Small intestine (tissue), 7 donors: Measurements from ENCODE around the gene RBFOX2. TPM values are rescaled to one million over a fixed set of nuclear protein-coding genes. Genes with fewer than 3 reads are reported as not detected.
A peak's percentile ranks its signal among the peaks of the same experiment; 100 is the strongest.

ENCODE experiments used
- DNase-seq, 2 donors: peaks; one replicate each; pipeline versions ENCODE4 v3.0.0 to v3.0.0-alpha.2; 2013
- FAIRE-seq: peaks from 2 replicates; lab custom pipeline; 2012; peaks lifted over from hg19 to GRCh38; lab: Jason Lieb, UNC
- H3K27ac ChIP-seq, 3 donors: one replicate each; pipeline ENCODE4 v1.5.1; 2013; ENCODE audit warnings: low read length in 2 of 3, mild to moderate bottlenecking in 2 of 3, control low read depth in 1 of 3, inconsistent platforms in 1 of 3, low read depth in 1 of 3, moderate library complexity in 1 of 3
- H3K27me3 ChIP-seq, 3 donors: one replicate each; pipeline ENCODE4 v1.6.1; 2013; ENCODE audit warnings: low read length in 3 of 3, inconsistent platforms in 1 of 3; ENCODE audit not compliant: control insufficient read depth in 3 of 3, insufficient read depth in 3 of 3
- H3K36me3 ChIP-seq, 3 donors: one replicate each; pipeline ENCODE4 v1.6.1; 2013; ENCODE audit warnings: low read length in 3 of 3, inconsistent platforms in 1 of 3, low read depth in 1 of 3, mild to moderate bottlenecking in 1 of 3, moderate library complexity in 1 of 3; ENCODE audit not compliant: control insufficient read depth in 3 of 3, insufficient read depth in 2 of 3
- H3K4me1 ChIP-seq, 3 donors: one replicate each; pipeline ENCODE4 v1.6.1; 2013; ENCODE audit warnings: low read length in 2 of 3, inconsistent platforms in 1 of 3, low read depth in 1 of 3, mild to moderate bottlenecking in 1 of 3, moderate library complexity in 1 of 3; ENCODE audit not compliant: control insufficient read depth in 3 of 3, insufficient read depth in 2 of 3
- H3K4me3 ChIP-seq, 3 donors: one replicate each; pipeline ENCODE4 v1.5.1; 2013; ENCODE audit warnings: low read length in 3 of 3, control low read depth in 1 of 3, inconsistent platforms in 1 of 3, low read depth in 1 of 3, mild to moderate bottlenecking in 1 of 3, moderate library complexity in 1 of 3
- H3K9me3 ChIP-seq, 2 donors: one replicate each; pipeline ENCODE4 v1.6.1; 2013; ENCODE audit warnings: low read depth in 1 of 2, low read length in 1 of 2; ENCODE audit not compliant: control insufficient read depth in 2 of 2, insufficient read depth in 1 of 2
- WGBS, 3 donors: extraction: QIAGEN DNeasy Blood & Tissue Kit; methylation state at CpG; one replicate each; pipeline ENCODE4 v1.1.7; 2013; 5-methylcytosine and 5-hydroxymethylcytosine counted together
- polyA plus RNA-seq, 4 donors: library from polyadenylated mRNA; stranded (reverse) in 3 of 4; unstranded in 1 of 4; fragments of 200-250 nt in 3 of 4; fragments of 120-200 nt in 1 of 4; gene quantifications; one replicate each; pipeline versions ENCODE4 v1.2.1 to v1.2.3, GENCODE V29; 2013
- donor health status: healthy with polysubstance abuse.
- donor health status: control.
- donor health status: control.
- donor health status: Bipolar disorder and iron deficiency.
- donor health status: healthy.

The RBFOX2 gene
- polyA plus RNA-seq, 4 donors, result 12.3 to 43.1 (median 23.8) TPM

DNA sequence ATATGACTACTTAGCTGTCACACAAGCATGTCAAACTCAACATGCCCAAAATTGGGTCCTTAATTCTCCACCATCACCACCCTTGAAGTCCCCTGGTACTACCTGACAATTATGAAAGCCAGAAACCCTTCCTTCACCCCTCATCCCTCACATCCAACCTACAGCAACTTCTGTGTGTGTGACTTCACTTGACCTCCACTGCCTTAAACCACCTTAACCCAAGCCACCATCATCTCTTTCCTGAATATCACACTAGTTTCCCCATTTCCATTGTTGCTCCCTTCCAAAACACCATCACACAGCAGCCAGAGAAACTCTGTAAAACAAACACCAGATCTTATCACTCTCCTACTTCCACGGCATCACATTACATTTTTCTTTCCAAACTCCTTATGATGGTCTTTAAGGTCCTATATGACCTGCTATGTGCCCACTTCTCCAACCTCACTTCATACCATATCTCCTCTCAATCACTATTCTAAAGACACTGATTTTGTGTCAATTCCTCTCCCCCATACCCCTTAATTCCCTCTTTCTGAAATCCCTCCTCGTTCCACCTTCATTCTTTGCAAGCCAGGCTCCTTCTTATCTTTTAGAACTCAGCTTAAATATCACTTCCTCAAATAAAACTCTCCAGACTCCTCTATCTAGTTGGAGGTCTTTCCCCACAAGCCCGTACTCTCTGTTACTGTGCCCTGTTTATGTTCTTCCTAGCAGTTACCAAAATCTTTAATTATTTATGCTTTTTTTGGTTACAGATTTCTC lies 124.9 kb downstream of the RBFOX2 start:
- Histone ChIP-seq H3K27ac (no peak overlapping the region), H3K9me3 (no peaks in the 10 kb centered on the region), H3K36me3 (no peaks in the 10 kb centered on the region), H3K4me1 (peaks cover 0 to 4% (median 0%) of the 10 kb centered on the region in 3 donors), H3K27me3 (no peaks in the 10 kb centered on the region), H3K4me3 (no peak overlapping the region)
- no peak for DNase-seq
- 59 to 66% (median 64%) methylated on average over 3 of the region's 3 CpGs for WGBS, 3 donors
- no peak for FAIRE-seq

DNA sequence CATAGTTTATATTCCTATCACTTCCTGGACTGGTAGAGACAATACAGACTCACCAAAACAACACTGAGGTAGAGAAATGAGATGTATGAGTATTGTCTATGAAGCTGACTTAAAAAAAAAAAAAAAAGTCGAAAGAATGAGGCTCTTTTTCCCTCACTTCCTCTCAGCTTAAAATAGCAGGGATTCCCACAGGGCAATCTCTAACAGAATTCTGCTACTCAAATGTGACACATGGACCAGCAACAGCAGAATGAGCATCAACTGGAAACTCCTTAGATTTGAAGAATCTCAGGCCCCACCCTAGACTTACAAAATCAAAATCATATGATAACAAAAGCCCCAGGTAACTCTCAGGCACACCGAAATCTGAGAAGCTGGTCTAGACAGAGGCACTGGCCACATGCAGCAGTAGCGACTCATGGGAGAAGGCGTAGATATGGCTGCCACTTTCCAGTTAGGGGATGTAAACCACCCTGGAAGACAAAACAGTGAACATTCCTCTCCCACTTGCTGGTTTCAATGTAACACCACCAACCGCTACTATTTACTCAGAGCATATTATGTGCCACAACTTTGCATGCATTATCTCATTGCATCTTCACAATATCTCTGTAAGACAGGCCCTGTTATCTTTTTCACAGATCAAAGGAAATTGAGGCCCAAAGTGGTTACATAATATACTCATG lies 128.0 kb downstream of the RBFOX2 start:
- Histone ChIP-seq H3K27ac (no peak overlapping the region), H3K9me3 (no peaks in the 10 kb centered on the region), H3K36me3 (peaks cover 0 to 3% (median 0%) of the 10 kb centered on the region in 3 donors), H3K27me3 (no peaks in the 10 kb centered on the region), H3K4me3 (no peak overlapping the region), H3K4me1 (peaks cover 0 to 4% (median 4%) of the 10 kb centered on the region in 3 donors)
- FAIRE-seq (no peak), DNase-seq (no peak)
- 68 to 83% (median 69%) methylated on average over 5 of the region's 5 CpGs for WGBS, 3 donors

DNA sequence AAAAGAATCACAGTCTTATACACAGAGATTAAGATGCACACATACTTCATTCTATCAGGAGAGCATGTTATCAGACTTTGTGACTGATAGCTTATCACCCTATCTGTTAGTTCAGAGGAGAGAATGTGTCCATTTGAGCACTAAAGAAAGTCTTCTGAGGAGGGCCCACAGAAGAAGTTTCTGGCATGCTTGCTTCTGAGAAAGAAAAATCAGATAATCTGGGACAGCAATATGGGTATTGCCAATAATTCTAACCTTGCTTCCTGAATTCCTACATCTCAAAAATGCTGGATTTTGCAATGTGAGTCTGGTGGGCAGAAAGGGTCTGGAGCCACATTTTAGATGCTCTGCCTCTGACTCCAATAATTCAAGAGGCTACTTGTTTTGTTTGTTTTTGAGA lies 128.9 kb downstream of the RBFOX2 start:
- Histone ChIP-seq H3K27me3 (no peaks in the 10 kb centered on the region), H3K4me1 (peaks cover 0 to 10% (median 4%) of the 10 kb centered on the region in 3 donors), H3K36me3 (peaks cover 0 to 3% (median 0%) of the 10 kb centered on the region in 3 donors), H3K4me3 (no peak overlapping the region), H3K27ac (no peak overlapping the region), H3K9me3 (no peaks in the 10 kb centered on the region)
- FAIRE-seq (no peak), DNase-seq (no peak)

DNA sequence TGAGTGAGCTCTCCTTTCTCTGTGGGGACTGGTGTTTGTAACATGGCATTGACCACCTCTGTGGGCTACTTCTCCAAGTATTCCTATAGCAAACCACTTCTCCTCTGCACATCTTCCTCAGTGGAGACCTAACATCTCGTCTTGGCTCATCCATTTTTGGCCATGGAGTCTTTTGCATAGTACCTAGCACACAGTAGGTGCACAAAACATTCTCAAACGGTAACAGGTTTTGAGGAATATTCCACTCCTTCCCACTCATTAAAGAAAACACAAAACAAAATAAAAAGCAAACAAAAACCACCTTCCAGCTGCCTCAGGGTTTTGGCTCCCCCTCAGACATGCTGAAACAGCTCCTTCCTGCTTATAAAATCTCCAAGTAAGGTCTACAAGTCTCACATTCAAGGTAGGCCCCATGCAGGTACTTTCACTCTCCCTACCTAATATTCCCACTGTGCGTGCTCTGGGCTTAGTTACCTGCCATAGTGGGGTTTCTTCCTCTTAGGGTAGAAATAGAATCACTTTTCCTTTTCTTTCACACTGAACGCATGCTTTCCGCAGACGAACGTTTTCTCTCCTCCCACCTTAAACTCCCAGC lies 132.4 kb downstream of the RBFOX2 start:
- FAIRE-seq (no peak), DNase-seq (no peak)
- no peak overlapping the region for H3K4me3 ChIP-seq
- WGBS, 3 donors, result 84 to 90% (median 88%) methylated on average over 7 of the region's 7 CpGs
- peaks cover 0 to 12% (median 6%) of the 10 kb centered on the region in 3 donors for H3K4me1 ChIP-seq
- H3K27me3 ChIP-seq, result no peaks in the 10 kb centered on the region
- peak overlapping the region in 1 of 3 donors; percentile 64 for H3K27ac ChIP-seq
- H3K9me3 ChIP-seq, result no peaks in the 10 kb centered on the region
- H3K36me3 ChIP-seq, result peaks cover 0 to 3% (median 0%) of the 10 kb centered on the region in 3 donors

DNA sequence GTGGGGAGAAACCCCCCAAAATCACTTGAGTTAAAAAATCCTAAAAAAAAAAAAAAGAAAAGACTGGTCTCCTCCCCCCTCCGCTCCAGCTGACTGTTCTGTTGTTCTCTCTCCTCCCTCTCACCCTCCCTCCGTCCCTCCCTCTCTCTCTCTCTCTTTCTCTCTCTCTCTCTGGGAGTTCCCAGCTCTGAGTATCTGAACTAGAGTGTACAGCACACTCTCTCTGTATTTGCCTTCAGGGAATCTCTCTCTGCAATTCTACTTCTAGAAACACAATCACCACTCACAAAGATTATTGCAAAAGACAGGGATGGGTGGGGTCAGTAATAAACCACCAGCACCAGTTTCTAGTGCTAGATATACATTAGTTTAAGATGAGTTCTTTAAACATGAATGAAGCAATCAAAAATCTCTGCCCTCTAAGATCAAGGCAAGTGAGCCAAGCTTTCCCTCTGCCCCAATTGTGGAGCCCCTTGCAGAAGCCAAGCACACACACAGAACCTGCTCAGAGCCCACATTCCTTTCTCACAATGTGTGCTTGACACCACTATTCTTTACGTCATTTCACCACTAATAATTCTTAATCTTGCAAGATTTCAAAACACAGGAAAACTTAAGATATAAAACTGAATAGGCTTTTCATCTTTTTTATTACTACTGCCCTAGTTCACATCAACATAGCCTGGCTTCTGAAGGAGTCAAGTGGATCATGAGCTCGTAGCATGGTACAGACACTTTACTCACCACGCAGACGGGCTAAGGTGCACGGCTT lies 133.5 kb downstream of the RBFOX2 start:
- H3K27me3 ChIP-seq, result no peaks in the 10 kb centered on the region
- WGBS, 3 donors, result 67 to 80% (median 77%) methylated on average over 7 of the region's 7 CpGs
- DNase-seq (peak; percentile 9 to 76), FAIRE-seq (no peak)
- H3K4me1 ChIP-seq, result peaks cover 0 to 12% (median 4%) of the 10 kb centered on the region in 3 donors
- no peaks in the 10 kb centered on the region for H3K9me3 ChIP-seq
- peak overlapping the region in 2 of 3 donors; percentile 37 to 64 for H3K27ac ChIP-seq
- H3K4me3 ChIP-seq, result no peak overlapping the region
- peaks cover 0 to 3% (median 0%) of the 10 kb centered on the region in 3 donors for H3K36me3 ChIP-seq

DNA sequence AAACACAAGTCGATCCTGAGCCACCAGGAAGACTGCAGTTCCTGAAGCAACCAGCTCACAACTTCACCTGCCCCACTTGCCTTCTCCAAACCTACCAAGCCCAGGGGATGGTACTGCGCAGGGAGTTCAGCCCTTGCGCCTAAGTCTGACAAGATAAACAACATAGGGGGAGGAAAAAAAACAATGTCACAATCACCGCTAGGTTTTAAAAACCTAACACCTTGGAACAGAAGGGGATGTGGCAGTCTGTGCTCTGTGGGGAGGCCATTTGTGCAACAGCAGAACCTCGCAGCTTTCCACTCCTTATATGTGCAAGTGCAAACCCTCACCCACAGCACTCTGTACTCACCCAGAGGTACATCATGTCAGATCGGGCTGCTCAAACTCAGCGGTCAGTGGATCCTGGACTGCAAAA lies 134.2 kb downstream of the RBFOX2 start:
- H3K36me3 ChIP-seq, result peaks cover 0 to 3% (median 0%) of the 10 kb centered on the region in 3 donors
- H3K4me1 ChIP-seq, result peaks cover 0 to 12% (median 4%) of the 10 kb centered on the region in 3 donors
- H3K9me3 ChIP-seq, result no peaks in the 10 kb centered on the region
- FAIRE-seq (no peak), DNase-seq (no peak)
- no peaks in the 10 kb centered on the region for H3K27me3 ChIP-seq
- 70 to 84% (median 81%) methylated on average over 7 of the region's 7 CpGs for WGBS, 3 donors
- no peak overlapping the region for H3K4me3 ChIP-seq
- peak overlapping the region in 2 of 3 donors; percentile 37 to 64 for H3K27ac ChIP-seq

DNA sequence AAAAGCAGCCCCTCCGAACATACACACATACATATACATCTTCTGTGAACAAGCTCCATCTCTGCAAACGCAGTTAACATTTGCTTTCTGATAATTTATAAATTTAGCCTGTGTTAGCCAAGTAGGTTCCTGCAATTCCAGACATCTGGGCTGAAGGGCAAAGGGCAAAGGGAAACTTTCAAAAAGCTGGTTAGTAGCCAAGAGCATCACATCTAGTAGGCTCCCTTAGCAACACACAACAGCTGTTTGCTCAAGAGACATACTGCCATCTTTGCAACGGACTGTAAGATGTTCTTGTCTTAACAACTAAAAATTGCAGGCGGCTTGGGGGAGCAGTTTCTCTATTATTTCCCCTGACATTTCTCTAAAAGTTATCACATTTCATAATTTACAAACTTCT lies 134.9 kb downstream of the RBFOX2 start:
- 50 to 58% (median 54%) methylated on average over 4 of the region's 4 CpGs for WGBS, 3 donors
- peak overlapping the region in 1 of 3 donors; percentile 26 for H3K27ac ChIP-seq
- peaks cover 0 to 12% (median 4%) of the 10 kb centered on the region in 3 donors for H3K4me1 ChIP-seq
- FAIRE-seq (no peak), DNase-seq (peak in 1 of 2 donors; percentile 37)
- H3K9me3 ChIP-seq, result no peaks in the 10 kb centered on the region
- no peak overlapping the region for H3K4me3 ChIP-seq
- peaks cover 0 to 3% (median 0%) of the 10 kb centered on the region in 3 donors for H3K36me3 ChIP-seq
- H3K27me3 ChIP-seq, result no peaks in the 10 kb centered on the region

DNA sequence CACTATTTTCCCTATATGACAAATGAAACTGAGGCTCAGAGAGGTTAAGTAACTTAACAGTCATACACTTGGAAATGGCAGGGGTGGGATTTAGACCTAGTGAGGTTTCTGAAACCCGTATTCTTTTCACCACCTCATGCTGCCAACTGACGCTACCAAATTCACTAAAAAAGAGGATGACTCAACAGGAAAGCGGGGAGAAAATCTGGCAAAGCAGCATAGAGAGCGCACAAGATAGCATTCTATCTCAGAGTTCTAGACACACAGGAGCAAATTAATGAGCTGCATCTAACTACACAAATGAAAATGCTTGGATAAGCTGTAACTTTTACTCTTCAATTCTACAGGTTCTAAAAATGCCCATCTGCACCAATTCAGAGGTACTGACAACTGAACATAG lies 136.4 kb downstream of the RBFOX2 start:
- DNase-seq, result no peak
- Histone ChIP-seq H3K9me3 (no peaks in the 10 kb centered on the region), H3K27ac (no peak overlapping the region), H3K27me3 (no peaks in the 10 kb centered on the region), H3K4me3 (no peak overlapping the region), H3K36me3 (no peaks in the 10 kb centered on the region), H3K4me1 (peaks cover 0 to 12% (median 4%) of the 10 kb centered on the region in 3 donors)
- 61 to 90% (median 80%) methylated on average over 4 of the region's 4 CpGs for WGBS, 3 donors
- no peak for FAIRE-seq
